Loucy (cell line): ENCODE data around the gene STRAP.
"Not testable (repeated sequence)": the region's sequence is repeated elsewhere in the genome, so short reads cannot be mapped to it uniquely, and the experiment has no call there.

Experiments
- H2AFZ ChIP-seq: fragments of 200-600 bp; sonication (generic); 2 replicates; pipeline ENCODE4 v1.6.0; 2016; ENCODE audit warnings: antibody characterized with exemption, mild to moderate bottlenecking, low read length, moderate library complexity
- H3F3A ChIP-seq: fragments of 200-600 bp; 2 replicates; pipeline ENCODE4 v1.6.0; 2016; ENCODE audit warnings: antibody characterized with exemption, low read depth, mild to moderate bottlenecking
- H3K27me3 ChIP-seq: fragments of 200-600 bp; sonication (generic); 2 replicates; pipeline ENCODE4 v1.6.1; 2014; ENCODE audit warnings: low read length, mild to moderate bottlenecking; ENCODE audit not compliant: insufficient read depth, poor library complexity, severe bottlenecking
- H3K36me3 ChIP-seq: fragments of 200-600 bp; sonication (generic); 2 replicates; pipeline ENCODE4 v1.6.1; 2016; ENCODE audit warnings: low read length; ENCODE audit not compliant: insufficient read depth
- H3K4me1 ChIP-seq: fragments of 200-600 bp; sonication (generic); 2 replicates; pipeline ENCODE4 v1.5.1; 2014; ENCODE audit warnings: low read length, mild to moderate bottlenecking; ENCODE audit not compliant: insufficient read depth, poor library complexity, severe bottlenecking
- H3K4me2 ChIP-seq: fragments of 200-600 bp; sonication (generic); 2 replicates; pipeline ENCODE4 v1.6.0; 2014; ENCODE audit warnings: antibody characterized with exemption, low read length, low read depth, mild to moderate bottlenecking; ENCODE audit not compliant: poor library complexity, severe bottlenecking
- H3K4me3 ChIP-seq: fragments of 200-600 bp; sonication (generic); 2 replicates; pipeline ENCODE4 v1.5.1; 2014; ENCODE audit warnings: low read length, mild to moderate bottlenecking, mixed read lengths; ENCODE audit not compliant: poor library complexity, severe bottlenecking
- H3K79me2 ChIP-seq: fragments of 200-600 bp; sonication (generic); 2 replicates; pipeline ENCODE4 v1.6.1; 2014; ENCODE audit warnings: low read length; ENCODE audit not compliant: insufficient read depth
- H3K9ac ChIP-seq: fragments of 200-600 bp; sonication (generic); 2 replicates; pipeline ENCODE4 v1.6.0; 2014; ENCODE audit warnings: mild to moderate bottlenecking, low read depth, low read length, moderate library complexity; ENCODE audit not compliant: poor library complexity, severe bottlenecking
- H3K9me2 ChIP-seq: fragments of 200-600 bp; sonication (generic); replicated peaks from 2 replicates; pipeline ENCODE4 v1.6.1; 2016; ENCODE audit warnings: low read depth, low read length, mixed read lengths
- H3K9me3 ChIP-seq: fragments of 200-600 bp; sonication (generic); 2 replicates; pipeline ENCODE4 v1.6.1; 2014; ENCODE audit warnings: mild to moderate bottlenecking, antibody characterized with exemption, low read length, low read depth; ENCODE audit not compliant: insufficient read depth
- H4K20me1 ChIP-seq: fragments of 200-600 bp; sonication (generic); 2 replicates; pipeline ENCODE4 v1.6.0; 2014; ENCODE audit warnings: antibody characterized with exemption, low read length, mild to moderate bottlenecking; ENCODE audit not compliant: insufficient read depth, poor library complexity, severe bottlenecking
- CTCF ChIP-seq: fragments of 200-600 bp; sonication (generic); conservative IDR thresholded peaks from 2 replicates; pipeline ENCODE4 v1.5.1; 2014; ENCODE audit warnings: mild to moderate bottlenecking, antibody characterized with exemption, low read length
- EZH2phosphoT487 ChIP-seq: fragments of 200-600 bp; IDR thresholded peaks from 2 replicates; pipeline ENCODE4 v1.6.1; 2018; ENCODE audit warnings: antibody characterized with exemption, mild to moderate bottlenecking, moderate library complexity, borderline replicate concordance

STRAP gene

GRCh38 chr12:15868186-15868585, 14.0 kb upstream of the STRAP start:
- no peaks in the 10 kb centered on the region for H3K36me3 ChIP-seq
- no peaks in the 10 kb centered on the region for H3K9me2 ChIP-seq
- H3K9me3 ChIP-seq, result no peaks in the 10 kb centered on the region
- H3K4me3 ChIP-seq, result no peak overlapping the region
- no peaks in the 10 kb centered on the region for H4K20me1 ChIP-seq
- H3K79me2 ChIP-seq, result no peaks in the 10 kb centered on the region
- H2AFZ ChIP-seq, result no peak overlapping the region
- no peak overlapping the region for H3K4me2 ChIP-seq
- TF ChIP-seq CTCF (no peak), EZH2phosphoT487 (no peak)
- no peak overlapping the region for H3K9ac ChIP-seq
- no peaks in the 10 kb centered on the region for H3K27me3 ChIP-seq
- no peaks in the 10 kb centered on the region for H3F3A ChIP-seq
- no peaks in the 10 kb centered on the region for H3K4me1 ChIP-seq

GRCh38 chr12:15873556-15873955, 8.6 kb upstream of the STRAP start:
- Histone ChIP-seq H3F3A (no peaks in the 10 kb centered on the region), H3K9ac (no peak overlapping the region), H3K4me3 (no peak overlapping the region), H3K9me2 (no peaks in the 10 kb centered on the region), H3K4me1 (no peaks in the 10 kb centered on the region), H3K4me2 (no peak overlapping the region), H4K20me1 (no peaks in the 10 kb centered on the region), H2AFZ (no peak overlapping the region), H3K27me3 (no peaks in the 10 kb centered on the region), H3K79me2 (no peaks in the 10 kb centered on the region), H3K36me3 (no peaks in the 10 kb centered on the region), H3K9me3 (no peaks in the 10 kb centered on the region)
- TF ChIP-seq EZH2phosphoT487 (no peak), CTCF (no peak)

GRCh38 chr12:15874556-15875145, 7.5 kb upstream of the STRAP start:
- not testable (repeated sequence) for H3K9me3 ChIP-seq, H3F3A ChIP-seq, H3K79me2 ChIP-seq, H3K9ac ChIP-seq, H2AFZ ChIP-seq, H3K27me3 ChIP-seq, H3K4me3 ChIP-seq, H3K4me1 ChIP-seq, H4K20me1 ChIP-seq, H3K36me3 ChIP-seq, H3K4me2 ChIP-seq, H3K9me2 ChIP-seq

- Histone ChIP-seq H2AFZ (no peak overlapping the region), H3K4me1 (peaks cover 3% of the 10 kb centered on the region), H3K27me3 (no peaks in the 10 kb centered on the region), H3K4me3 (no peak overlapping the region), H3K4me2 (no peak overlapping the region), H4K20me1 (no peaks in the 10 kb centered on the region), H3K9me3 (no peaks in the 10 kb centered on the region), H3F3A (no peaks in the 10 kb centered on the region), H3K9ac (no peak overlapping the region), H3K9me2 (no peaks in the 10 kb centered on the region), H3K79me2 (no peaks in the 10 kb centered on the region), H3K36me3 (no peaks in the 10 kb centered on the region)
- TF ChIP-seq CTCF, result no peak
- no peak for TF ChIP-seq EZH2phosphoT487
These were observed 6.3 kb upstream of the STRAP start for GRCh38 chr12:15875863-15876262.
